Stimulated activated memory B cell treated with anti-CD40 and anti-IgM and Interleukin-4, amounts not matched to agents 10 μg/mL and 1 μg/mL and 100 μg/mL, for 72 hours (primary cell): ENCODE results near the gene AIG1.

Source experiments
- ATAC-seq: fragments of 150-1000 bp; cut with Tn5 transposase; 2 replicates; pipeline ENCODE4 v1.10.0; 2021
- H3K27ac Mint-ChIP-seq: one replicate; pipeline ENCODE4 v1.8.0; 2022; ENCODE audit warnings: mild to moderate bottlenecking, mixed read lengths
- H3K27me3 Mint-ChIP-seq: one replicate; pipeline ENCODE4 v1.8.0; 2022; ENCODE audit warnings: mixed read lengths
- H3K36me3 Mint-ChIP-seq: one replicate; pipeline ENCODE4 v1.8.0; 2022; ENCODE audit warnings: mixed read lengths
- H3K4me1 Mint-ChIP-seq: one replicate; pipeline ENCODE4 v1.8.0; 2022; ENCODE audit warnings: mixed read lengths
- H3K4me3 Mint-ChIP-seq: one replicate; pipeline ENCODE4 v1.8.0; 2022; ENCODE audit warnings: mild to moderate bottlenecking, moderate library complexity, mixed read lengths
- H3K9me3 Mint-ChIP-seq: one replicate; pipeline ENCODE4 v1.8.0; 2022; ENCODE audit warnings: mixed read lengths

Gene AIG1

GRCh38 chr6:143221698-143222097, 161.0 kb downstream of the AIG1 start:
- Mint-ChIP-seq H3K9me3 (no peaks in the 10 kb centered on the region), H3K27me3 (no peaks in the 10 kb centered on the region), H3K36me3 (peaks cover 32% of the 10 kb centered on the region), H3K4me1 (no peaks in the 10 kb centered on the region), H3K27ac (no peak overlapping the region), H3K4me3 (no peak overlapping the region)
- ATAC-seq: no peak

GRCh38 chr6:143222310-143222709, 161.6 kb downstream of the AIG1 start:
- Mint-ChIP-seq H3K36me3 (peaks cover 32% of the 10 kb centered on the region), H3K27ac (no peak overlapping the region), H3K4me1 (no peaks in the 10 kb centered on the region), H3K9me3 (no peaks in the 10 kb centered on the region), H3K4me3 (no peak overlapping the region), H3K27me3 (no peaks in the 10 kb centered on the region)
- no peak for ATAC-seq

GRCh38 chr6:143222801-143223231, 162.1 kb downstream of the AIG1 start:
- ATAC-seq: no peak
- no peaks in the 10 kb centered on the region for H3K4me1 Mint-ChIP-seq
- no peak overlapping the region for H3K27ac Mint-ChIP-seq
- no peak overlapping the region for H3K4me3 Mint-ChIP-seq
- H3K27me3 Mint-ChIP-seq: no peaks in the 10 kb centered on the region
- H3K36me3 Mint-ChIP-seq: peaks cover 33% of the 10 kb centered on the region
- no peaks in the 10 kb centered on the region for H3K9me3 Mint-ChIP-seq

GRCh38 chr6:143223895-143224294, 163.2 kb downstream of the AIG1 start:
- H3K27me3 Mint-ChIP-seq: no peaks in the 10 kb centered on the region

GRCh38 chr6:143224516-143224915, 163.8 kb downstream of the AIG1 start:
- no peaks in the 10 kb centered on the region for H3K27me3 Mint-ChIP-seq
- peaks cover 39% of the 10 kb centered on the region for H3K36me3 Mint-ChIP-seq
- ATAC-seq: no peak
- H3K4me3 Mint-ChIP-seq: no peak overlapping the region
- H3K4me1 Mint-ChIP-seq: no peaks in the 10 kb centered on the region
- no peak overlapping the region for H3K27ac Mint-ChIP-seq
- H3K9me3 Mint-ChIP-seq: no peaks in the 10 kb centered on the region

More at GRCh38 chr6:143223895-143224294, 163.2 kb downstream of the AIG1 start:
- Mint-ChIP-seq H3K36me3 (peaks cover 40% of the 10 kb centered on the region), H3K4me3 (no peak overlapping the region), H3K4me1 (no peaks in the 10 kb centered on the region), H3K27ac (no peak overlapping the region), H3K9me3 (no peaks in the 10 kb centered on the region)
- no peak for ATAC-seq

GRCh38 chr6:143225929-143226328, 165.2 kb downstream of the AIG1 start:
- no peak for ATAC-seq
- no peak overlapping the region for H3K4me3 Mint-ChIP-seq
- H3K4me1 Mint-ChIP-seq: no peaks in the 10 kb centered on the region
- peaks cover 28% of the 10 kb centered on the region for H3K36me3 Mint-ChIP-seq
- H3K27me3 Mint-ChIP-seq: no peaks in the 10 kb centered on the region
- H3K9me3 Mint-ChIP-seq: no peaks in the 10 kb centered on the region
- no peak overlapping the region for H3K27ac Mint-ChIP-seq

GRCh38 chr6:143227675-143228074, 167.0 kb downstream of the AIG1 start:
- Mint-ChIP-seq H3K9me3 (no peaks in the 10 kb centered on the region), H3K36me3 (peaks cover 27% of the 10 kb centered on the region)

GRCh38 chr6:143229400-143229799, 168.7 kb downstream of the AIG1 start:
- Mint-ChIP-seq H3K27me3 (no peaks in the 10 kb centered on the region), H3K4me1 (no peaks in the 10 kb centered on the region), H3K27ac (no peak overlapping the region), H3K36me3 (peaks cover 19% of the 10 kb centered on the region), H3K9me3 (no peaks in the 10 kb centered on the region), H3K4me3 (no peak overlapping the region)
- no peak for ATAC-seq

More at GRCh38 chr6:143227675-143228074, 167.0 kb downstream of the AIG1 start:
- Mint-ChIP-seq H3K4me1 (no peaks in the 10 kb centered on the region), H3K27ac (no peak overlapping the region), H3K27me3 (no peaks in the 10 kb centered on the region), H3K4me3 (no peak overlapping the region)
- no peak for ATAC-seq

GRCh38 chr6:143232849-143233248, 172.2 kb downstream of the AIG1 start:
- no peak for ATAC-seq
- H3K9me3 Mint-ChIP-seq: no peaks in the 10 kb centered on the region
- no peaks in the 10 kb centered on the region for H3K4me1 Mint-ChIP-seq
- no peaks in the 10 kb centered on the region for H3K27me3 Mint-ChIP-seq
- peaks cover 7% of the 10 kb centered on the region for H3K36me3 Mint-ChIP-seq
- no peak overlapping the region for H3K27ac Mint-ChIP-seq
- H3K4me3 Mint-ChIP-seq: no peak overlapping the region

- no peak overlapping the region for H3K4me3 Mint-ChIP-seq
- H3K4me1 Mint-ChIP-seq: no peaks in the 10 kb centered on the region
- no peaks in the 10 kb centered on the region for H3K36me3 Mint-ChIP-seq
Measured at GRCh38 chr6:143233554-143234285, 173.0 kb downstream of the AIG1 start.

GRCh38 chr6:143234734-143235133, 174.0 kb downstream of the AIG1 start:
- Mint-ChIP-seq H3K27me3 (no peaks in the 10 kb centered on the region), H3K9me3 (no peaks in the 10 kb centered on the region), H3K4me3 (no peak overlapping the region), H3K4me1 (no peaks in the 10 kb centered on the region), H3K27ac (no peak overlapping the region), H3K36me3 (no peaks in the 10 kb centered on the region)
- no peak for ATAC-seq

More at GRCh38 chr6:143233554-143234285, 173.0 kb downstream of the AIG1 start:
- H3K27ac Mint-ChIP-seq: no peak overlapping the region
- ATAC-seq: no peak
- H3K9me3 Mint-ChIP-seq: no peaks in the 10 kb centered on the region
- H3K27me3 Mint-ChIP-seq: no peaks in the 10 kb centered on the region

- Mint-ChIP-seq H3K4me3 (no peak overlapping the region), H3K36me3 (no peaks in the 10 kb centered on the region), H3K4me1 (no peaks in the 10 kb centered on the region), H3K27me3 (no peaks in the 10 kb centered on the region), H3K9me3 (no peaks in the 10 kb centered on the region), H3K27ac (no peak overlapping the region)
- no peak for ATAC-seq
Measured at GRCh38 chr6:143236151-143236798, 175.6 kb downstream of the AIG1 start.

GRCh38 chr6:143238306-143238705, 177.6 kb downstream of the AIG1 start:
- no peaks in the 10 kb centered on the region for H3K9me3 Mint-ChIP-seq
- H3K27ac Mint-ChIP-seq: no peak overlapping the region
- ATAC-seq: no peak
- H3K27me3 Mint-ChIP-seq: no peaks in the 10 kb centered on the region
- H3K36me3 Mint-ChIP-seq: no peaks in the 10 kb centered on the region
- H3K4me1 Mint-ChIP-seq: no peaks in the 10 kb centered on the region
- H3K4me3 Mint-ChIP-seq: no peak overlapping the region

- H3K36me3 Mint-ChIP-seq: peaks cover 3% of the 10 kb centered on the region
- no peak overlapping the region for H3K27ac Mint-ChIP-seq
- H3K27me3 Mint-ChIP-seq: no peaks in the 10 kb centered on the region
- no peak for ATAC-seq
- no peaks in the 10 kb centered on the region for H3K4me1 Mint-ChIP-seq
- no peak overlapping the region for H3K4me3 Mint-ChIP-seq
- peaks cover under 1% of the 10 kb centered on the region for H3K9me3 Mint-ChIP-seq
Measured at GRCh38 chr6:143241111-143241510, 180.4 kb downstream of the AIG1 start.

- Mint-ChIP-seq H3K36me3 (peaks cover 7% of the 10 kb centered on the region), H3K4me3 (no peak overlapping the region), H3K27ac (no peak overlapping the region), H3K27me3 (no peaks in the 10 kb centered on the region), H3K4me1 (no peaks in the 10 kb centered on the region), H3K9me3 (peaks cover 4% of the 10 kb centered on the region)
- no peak for ATAC-seq
Measured at GRCh38 chr6:143241911-143242310, 181.2 kb downstream of the AIG1 start.

- H3K9me3 Mint-ChIP-seq: peaks cover 4% of the 10 kb centered on the region
- ATAC-seq: no peak
- H3K4me3 Mint-ChIP-seq: no peak overlapping the region
- no peak overlapping the region for H3K27ac Mint-ChIP-seq
- peaks cover 7% of the 10 kb centered on the region for H3K36me3 Mint-ChIP-seq
- H3K4me1 Mint-ChIP-seq: no peaks in the 10 kb centered on the region
- H3K27me3 Mint-ChIP-seq: no peaks in the 10 kb centered on the region
Measured at GRCh38 chr6:143243786-143244185, 183.1 kb downstream of the AIG1 start.
